Endothelial cell of umbilical vein (primary cell): ENCODE data around the gene SGF29.

Experiments used
- CTCF ChIP-seq, 2 donors: IDR thresholded peaks; 1 replicate in 1 of 2; 2 replicates in 1 of 2; pipeline ENCODE4 v1.5.1; 2011; ENCODE audit warnings: low read length in 2 of 2, mild to moderate bottlenecking in 2 of 2, moderate library complexity in 2 of 2, control low read depth in 1 of 2, inconsistent platforms in 1 of 2, low read depth in 1 of 2; ENCODE audit not compliant: insufficient read depth in 1 of 2; ENCODE audit errors: extremely low read depth in 1 of 2
- EZH2 ChIP-seq: IDR thresholded peaks from 2 replicates; pipeline ENCODE4 v1.6.1; 2012; ENCODE audit warnings: borderline replicate concordance, low read depth, mild to moderate bottlenecking, moderate library complexity, low read length, inconsistent platforms; ENCODE audit not compliant: severe bottlenecking
- FOS ChIP-seq: IDR thresholded peaks from 2 replicates; pipeline ENCODE4 v1.6.1; 2011; ENCODE audit warnings: mild to moderate bottlenecking, low read length, moderate library complexity, borderline replicate concordance; ENCODE audit not compliant: insufficient read depth
- JUN ChIP-seq: IDR thresholded peaks from 2 replicates; pipeline ENCODE4 v1.6.1; 2011; ENCODE audit warnings: borderline replicate concordance, low read depth; ENCODE audit not compliant: insufficient read length, insufficient read depth
- MYC ChIP-seq: IDR thresholded peaks from one replicate; pipeline ENCODE4 v1.6.1; 2011; ENCODE audit warnings: mild to moderate bottlenecking, low read depth, low read length
- POLR2A ChIP-seq: IDR thresholded peaks from 2 replicates; pipeline ENCODE4 v1.6.1; 2012; ENCODE audit warnings: low read depth, mild to moderate bottlenecking, control low read depth, low read length
- POLR2AphosphoS5 ChIP-seq: IDR thresholded peaks from 2 replicates; pipeline ENCODE4 v1.6.1; 2012; ENCODE audit warnings: low read depth, mild to moderate bottlenecking, control low read depth, low read length, moderate library complexity; ENCODE audit not compliant: insufficient read depth
- TF ChIP-seq, protein P1 (sequence below): IDR thresholded peaks from 2 replicates; pipeline ENCODE4 v1.6.1; 2011; ENCODE audit not compliant: insufficient read depth, insufficient read length

DNA sequence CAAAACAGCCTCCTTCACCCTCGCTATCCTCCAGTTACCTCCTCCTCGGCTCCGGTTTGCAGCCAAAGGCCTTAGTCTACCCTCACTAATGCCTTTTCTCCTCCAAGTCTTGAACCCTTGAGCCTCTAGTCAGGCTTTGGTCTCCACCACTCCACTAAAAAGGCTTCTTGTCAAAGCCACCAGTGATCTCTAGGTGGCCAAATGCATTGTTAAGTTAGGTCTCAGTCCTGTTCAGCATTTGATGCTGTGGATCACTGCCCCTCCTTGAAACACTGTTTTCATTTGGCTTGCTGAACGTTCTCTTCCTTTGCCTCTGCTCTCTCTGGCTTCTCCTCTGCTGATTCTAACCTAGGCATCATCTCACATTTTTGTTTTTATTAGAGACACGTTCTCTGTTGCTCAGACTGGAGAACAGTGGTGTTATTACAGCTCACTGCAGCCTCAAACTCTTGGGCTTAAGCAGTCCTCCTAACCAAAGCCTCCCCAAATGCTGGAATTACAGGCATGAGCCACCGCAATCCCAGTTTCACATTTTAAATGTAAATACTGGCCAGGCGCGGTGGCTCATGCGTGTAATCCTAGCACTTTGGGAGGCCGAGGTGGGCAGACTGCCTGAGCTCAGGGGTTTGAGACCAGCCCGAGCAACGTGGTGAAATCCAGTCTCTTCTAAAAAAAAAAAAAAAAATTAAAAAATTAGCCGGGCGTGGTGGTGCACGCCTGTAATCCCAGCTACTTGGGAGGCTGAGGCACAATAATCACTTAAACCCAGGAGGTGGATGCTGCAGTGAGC lies 1.1 kb downstream of the SGF29 start:
- TF ChIP-seq CTCF (IDR thresholded peaks at IDR 0.05; ENCODE audit: extremely low read depth in 1 of 2, insufficient read depth in 1 of 2, low read depth in 1 of 2, low read length in 2 of 2), result no peak
- TF ChIP-seq JUN, result no peak
- TF ChIP-seq POLR2A, result no peak
- TF ChIP-seq POLR2AphosphoS5, result no peak
- no peak for TF ChIP-seq EZH2
- TF ChIP-seq, protein P1, sequence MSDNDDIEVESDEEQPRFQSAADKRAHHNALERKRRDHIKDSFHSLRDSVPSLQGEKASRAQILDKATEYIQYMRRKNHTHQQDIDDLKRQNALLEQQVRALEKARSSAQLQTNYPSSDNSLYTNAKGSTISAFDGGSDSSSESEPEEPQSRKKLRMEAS, result no peak
- TF ChIP-seq FOS, result no peak
- TF ChIP-seq MYC, result no peak
